Muscle layer of colon (tissue), 2 donors: ENCODE data around the gene YOD1.

Experiments
- H3K27ac ChIP-seq: one replicate; pipeline ENCODE4 v1.7.0; 2013; ENCODE audit warnings: low read depth, mild to moderate bottlenecking, low read length, moderate library complexity
- H3K27me3 ChIP-seq, 2 donors: one replicate each; pipeline ENCODE4 v1.7.0; 2013; ENCODE audit warnings: low read length in 2 of 2, mild to moderate bottlenecking in 2 of 2; ENCODE audit not compliant: insufficient read depth in 2 of 2, control insufficient read depth in 1 of 2
- H3K36me3 ChIP-seq: one replicate; pipeline ENCODE4 v1.7.0; 2013; ENCODE audit warnings: mild to moderate bottlenecking, low read length; ENCODE audit not compliant: insufficient read depth
- H3K4me1 ChIP-seq: one replicate; pipeline ENCODE4 v1.7.0; 2013; ENCODE audit warnings: mild to moderate bottlenecking, low read length; ENCODE audit not compliant: insufficient read depth
- H3K4me3 ChIP-seq, 2 donors: one replicate each; pipeline ENCODE4 v1.7.0; 2013; ENCODE audit warnings: low read length in 2 of 2, low read depth in 1 of 2, mild to moderate bottlenecking in 1 of 2, moderate library complexity in 1 of 2
- H3K9ac ChIP-seq: one replicate; pipeline ENCODE4 v1.7.0; 2013; ENCODE audit warnings: low read length
- H3K9me3 ChIP-seq: one replicate; pipeline ENCODE4 v1.7.0; 2013; ENCODE audit warnings: mild to moderate bottlenecking, low read length
- donor health status: abdominal sarcoma.
- donor health status: Adenocarcinoma of cecum.

YOD1 gene

DNA sequence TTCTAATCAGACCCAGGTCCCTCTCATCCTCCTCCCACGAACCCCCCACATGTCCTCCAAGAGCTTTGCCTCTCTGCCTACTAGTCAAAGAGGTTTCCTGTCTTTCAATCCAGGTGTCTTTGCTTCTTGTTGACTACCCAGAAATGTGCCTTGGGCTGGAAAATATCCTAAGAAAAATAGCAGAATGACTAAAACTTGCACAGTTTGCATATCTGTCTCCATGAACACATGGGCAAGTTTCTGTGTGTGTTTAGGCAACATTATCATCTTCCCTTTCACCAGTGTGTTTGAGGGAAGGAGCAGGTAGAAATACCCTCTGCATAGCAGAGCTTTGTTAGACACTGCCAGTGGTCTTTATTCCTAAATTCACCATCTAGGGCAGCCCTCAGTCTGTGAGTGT lies 20.0 kb downstream of the YOD1 start:
- H3K4me3 ChIP-seq = no peak overlapping the region
- no peak overlapping the region for H3K27ac ChIP-seq
- H3K9ac ChIP-seq = no peak overlapping the region

DNA sequence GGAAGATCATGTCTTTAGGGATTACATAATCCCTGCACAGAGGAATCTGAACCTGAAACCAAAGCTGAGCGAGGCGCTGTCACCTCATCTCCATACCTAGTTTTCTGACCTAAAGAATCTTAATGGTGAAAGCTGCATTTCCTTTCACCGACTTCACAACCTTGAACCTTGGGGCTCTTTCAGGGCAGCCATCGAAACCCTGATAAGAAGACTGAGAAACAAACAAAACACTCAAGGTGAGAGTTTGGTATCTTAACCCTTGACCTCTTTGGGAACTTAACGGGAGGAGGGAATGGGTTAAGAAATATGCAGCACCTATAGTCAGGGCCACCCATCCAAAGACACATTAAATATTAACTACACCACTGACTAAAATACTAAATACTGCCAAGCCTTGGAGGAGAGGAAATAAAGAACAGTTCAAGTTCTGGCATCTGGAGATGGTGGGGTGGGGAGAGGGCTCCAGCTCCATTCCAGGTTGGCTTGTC lies 20.4 kb downstream of the YOD1 start:
- no peak overlapping the region for H3K4me3 ChIP-seq
- no peaks in the 10 kb centered on the region for H3K9me3 ChIP-seq
- H3K27me3 ChIP-seq = peaks cover 5 to 9% of the 10 kb centered on the region in 2 donors
- no peak overlapping the region for H3K27ac ChIP-seq
- H3K4me1 ChIP-seq = peaks cover 7% of the 10 kb centered on the region
- no peak overlapping the region for H3K9ac ChIP-seq
- H3K36me3 ChIP-seq = no peaks in the 10 kb centered on the region

More for the DNA sequence above, 20.0 kb downstream of the YOD1 start:
- H3K27me3 ChIP-seq = peaks cover 5 to 9% of the 10 kb centered on the region in 2 donors
- H3K9me3 ChIP-seq = no peaks in the 10 kb centered on the region
- H3K4me1 ChIP-seq = peaks cover 3% of the 10 kb centered on the region
- no peaks in the 10 kb centered on the region for H3K36me3 ChIP-seq

DNA sequence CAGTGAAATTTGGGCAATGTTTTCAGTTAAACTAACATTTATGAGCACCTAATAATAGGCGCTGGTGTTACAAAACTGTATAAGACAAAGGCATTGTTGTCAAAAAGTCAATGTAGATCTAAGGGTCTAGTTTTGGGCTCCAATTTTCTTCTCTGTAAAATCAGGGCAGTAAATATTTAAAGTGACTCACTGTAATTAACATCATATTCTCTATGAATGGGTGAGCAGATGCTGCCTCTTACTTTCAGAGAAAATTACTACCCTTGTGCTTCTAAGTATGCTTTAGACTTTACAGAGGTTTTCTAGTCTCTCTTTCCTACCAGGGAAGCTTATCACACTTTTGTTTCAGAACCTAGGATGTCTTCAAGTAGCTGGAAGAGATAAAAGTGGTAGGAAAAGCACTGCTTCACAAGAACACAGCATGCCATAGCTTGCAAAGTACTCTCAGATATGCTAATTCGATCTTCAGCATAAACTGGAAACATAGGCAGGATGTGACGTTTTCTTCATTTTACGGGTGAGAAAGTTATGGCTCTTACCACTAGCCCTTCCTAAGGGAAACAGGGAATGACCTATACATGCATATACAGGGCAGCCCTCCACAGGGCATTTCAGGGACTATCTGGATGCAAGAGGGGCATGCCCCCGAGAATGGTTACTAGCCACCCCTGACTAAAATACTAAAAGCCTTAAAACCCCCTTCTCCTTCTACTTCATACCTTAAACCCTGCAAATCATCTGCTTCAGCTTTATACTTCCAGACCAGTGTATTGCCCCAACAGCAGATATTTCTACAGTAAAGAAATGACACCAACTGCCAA lies 21.1 kb downstream of the YOD1 start:
- peaks cover 5 to 9% of the 10 kb centered on the region in 2 donors for H3K27me3 ChIP-seq
- peaks cover 13% of the 10 kb centered on the region for H3K4me1 ChIP-seq
- no peaks in the 10 kb centered on the region for H3K36me3 ChIP-seq
- H3K4me3 ChIP-seq = no peak overlapping the region
- H3K27ac ChIP-seq = no peak overlapping the region
- no peaks in the 10 kb centered on the region for H3K9me3 ChIP-seq
- H3K9ac ChIP-seq = no peak overlapping the region

DNA sequence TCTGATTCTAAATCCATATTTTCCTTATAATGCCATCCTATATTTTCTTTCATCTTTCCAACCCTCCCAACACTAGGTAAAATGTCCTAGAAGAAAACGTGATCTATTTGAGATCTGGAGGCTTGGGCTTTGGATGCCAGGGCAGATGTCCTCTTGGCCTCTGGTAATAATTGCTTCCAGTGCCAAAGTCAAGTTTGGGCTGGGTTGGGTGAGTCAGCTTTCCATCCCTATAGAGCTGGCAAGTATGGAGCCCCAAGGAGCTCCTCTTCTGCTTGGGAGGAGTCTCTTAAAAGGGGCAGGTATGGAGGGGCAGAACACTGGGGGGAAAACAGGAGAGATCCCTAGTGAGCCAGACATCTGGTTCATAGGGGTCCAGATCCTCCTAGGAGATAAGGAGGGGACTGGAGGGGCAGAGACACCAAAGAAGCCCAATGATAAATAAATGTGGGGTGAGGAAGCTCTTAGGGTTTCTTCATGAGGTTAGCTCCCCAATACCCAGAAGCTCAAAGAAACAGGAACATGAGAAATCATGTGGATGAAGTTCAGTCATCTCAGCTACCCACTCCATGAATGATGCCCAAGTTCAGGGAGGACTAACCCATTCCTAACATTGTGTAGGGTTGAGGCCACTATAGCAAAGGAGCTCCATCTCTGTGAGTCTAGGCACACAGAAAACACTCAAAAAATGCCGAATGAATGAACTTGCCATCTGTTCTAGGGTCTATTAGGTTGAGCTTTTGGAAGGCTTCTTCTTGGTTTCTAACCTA lies 21.9 kb downstream of the YOD1 start:
- no peak overlapping the region for H3K4me3 ChIP-seq
- no peaks in the 10 kb centered on the region for H3K9me3 ChIP-seq
- H3K36me3 ChIP-seq = no peaks in the 10 kb centered on the region
- H3K27ac ChIP-seq = no peak overlapping the region
- H3K27me3 ChIP-seq = peaks cover 5 to 9% of the 10 kb centered on the region in 2 donors
- H3K4me1 ChIP-seq = peaks cover 13% of the 10 kb centered on the region
- H3K9ac ChIP-seq = no peak overlapping the region

DNA sequence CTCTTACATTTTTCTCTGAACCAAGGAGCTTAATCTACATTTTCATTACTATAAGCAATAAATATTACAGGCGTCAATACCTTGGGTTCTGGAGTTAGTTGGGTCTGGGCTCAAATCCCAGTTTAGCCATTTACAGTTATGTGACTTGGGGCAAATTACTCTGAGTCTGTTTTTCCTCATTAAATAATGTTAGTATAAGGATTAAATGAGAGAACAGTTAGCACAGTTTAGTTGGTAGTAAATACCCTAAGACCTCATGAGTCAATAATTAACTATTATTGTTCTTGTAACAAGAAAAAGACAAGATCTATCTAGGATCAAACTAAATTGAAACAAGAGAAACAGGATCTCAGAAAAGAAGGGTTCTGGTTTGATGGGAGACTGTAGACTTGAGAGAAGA lies 23.1 kb downstream of the YOD1 start:
- no peak overlapping the region for H3K27ac ChIP-seq
- no peak overlapping the region for H3K4me3 ChIP-seq
- no peak overlapping the region for H3K9ac ChIP-seq
- peaks cover 13% of the 10 kb centered on the region for H3K4me1 ChIP-seq
- peaks cover 5 to 9% of the 10 kb centered on the region in 2 donors for H3K27me3 ChIP-seq
- no peaks in the 10 kb centered on the region for H3K36me3 ChIP-seq
- H3K9me3 ChIP-seq = no peaks in the 10 kb centered on the region

DNA sequence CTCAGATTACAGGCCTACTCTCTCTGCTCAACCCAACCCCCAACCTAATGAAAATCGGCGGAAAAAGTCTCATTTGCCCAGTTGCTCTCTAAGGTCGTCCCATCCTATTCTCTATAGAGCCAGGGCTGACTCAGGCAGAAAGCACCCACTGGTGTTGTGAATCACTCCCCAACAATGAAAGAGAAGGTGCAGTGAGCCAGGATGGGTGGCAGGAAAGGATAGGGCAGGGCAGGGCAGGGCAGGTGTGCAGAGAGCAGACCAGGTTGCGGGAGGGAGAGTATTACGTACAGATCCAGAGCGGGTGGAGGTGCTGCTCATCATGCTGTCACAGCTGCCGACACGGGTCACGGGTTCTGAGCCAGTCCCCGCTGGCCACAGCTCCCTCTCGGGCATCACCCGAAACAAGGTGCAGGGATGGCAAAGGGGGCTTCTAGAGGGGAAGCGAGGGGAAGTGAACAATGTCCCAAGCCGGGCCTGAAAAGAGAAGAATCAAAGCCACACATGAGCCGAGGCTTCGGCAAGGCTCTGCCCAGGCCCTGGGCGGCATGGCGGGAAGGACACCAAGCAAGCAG lies 23.7 kb downstream of the YOD1 start:
- Histone ChIP-seq H3K9me3 (no peaks in the 10 kb centered on the region), H3K4me3 (no peak overlapping the region), H3K9ac (no peak overlapping the region), H3K27ac (no peak overlapping the region), H3K36me3 (no peaks in the 10 kb centered on the region), H3K27me3 (peaks cover 5 to 9% of the 10 kb centered on the region in 2 donors), H3K4me1 (peaks cover 13% of the 10 kb centered on the region)

DNA sequence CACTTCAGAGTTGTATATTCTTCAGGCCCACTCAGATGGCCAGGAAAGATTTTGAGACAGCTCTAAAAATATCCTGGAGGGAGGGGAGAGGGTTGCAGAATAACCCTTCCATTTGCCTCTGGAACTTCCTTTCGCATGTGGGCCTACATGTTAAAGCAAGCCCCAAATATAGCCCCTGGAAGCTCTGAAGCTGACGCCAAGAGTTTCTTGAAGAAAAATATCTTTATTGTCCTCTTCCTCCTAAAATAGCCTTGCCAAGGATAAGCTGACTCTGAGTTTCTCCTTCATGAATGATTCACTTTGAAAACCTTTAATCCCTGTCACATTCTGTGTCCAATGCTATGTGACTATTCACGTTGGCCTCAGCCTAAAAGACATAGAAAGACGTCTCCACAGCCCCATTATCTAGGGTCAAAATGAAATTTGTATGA lies 24.9 kb downstream of the YOD1 start:
- H3K36me3 ChIP-seq = no peaks in the 10 kb centered on the region
- no peak overlapping the region for H3K4me3 ChIP-seq
- H3K27me3 ChIP-seq = peaks cover 1 to 9% of the 10 kb centered on the region in 2 donors
- H3K4me1 ChIP-seq = peaks cover 13% of the 10 kb centered on the region
- no peaks in the 10 kb centered on the region for H3K9me3 ChIP-seq
- H3K27ac ChIP-seq = no peak overlapping the region
- no peak overlapping the region for H3K9ac ChIP-seq

DNA sequence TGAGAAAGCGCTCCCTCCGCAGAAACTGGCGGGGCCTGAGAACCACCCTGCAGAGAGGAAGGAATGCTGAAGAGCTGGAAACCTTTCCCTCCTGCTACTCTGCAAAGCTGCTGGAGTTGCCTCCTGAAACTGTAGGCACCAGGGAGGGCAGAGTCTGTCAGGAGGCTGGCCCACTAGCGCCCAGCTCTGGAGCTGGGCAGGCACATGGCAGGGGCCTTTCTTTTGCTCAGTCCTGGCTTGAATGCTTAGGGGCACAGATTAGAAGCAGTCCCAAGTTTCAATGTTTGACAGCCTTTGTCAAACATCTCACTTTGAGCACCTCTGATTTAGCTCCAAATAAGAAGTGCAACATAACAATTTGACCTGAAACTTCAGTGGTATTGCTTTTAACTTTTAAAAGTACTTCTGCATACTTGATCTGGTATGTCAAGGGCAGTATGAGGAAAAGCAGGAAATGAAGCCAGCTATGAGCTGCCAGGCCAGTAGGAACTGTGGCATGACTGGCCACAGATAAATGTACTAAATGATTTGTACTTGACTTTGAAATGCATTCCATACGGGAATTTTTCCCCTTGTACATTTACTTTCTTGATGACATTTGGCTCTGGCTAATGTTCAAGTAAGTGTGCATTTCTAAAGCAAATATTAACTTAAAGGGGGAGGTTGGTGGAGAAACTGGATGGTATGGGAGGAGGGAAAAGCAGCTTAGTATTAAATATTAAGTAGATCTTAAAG lies 25.7 kb downstream of the YOD1 start:
- Histone ChIP-seq H3K9ac (no peak overlapping the region), H3K27me3 (peaks cover 0 to 3% of the 10 kb centered on the region in 2 donors), H3K4me1 (peaks cover 13% of the 10 kb centered on the region), H3K36me3 (no peaks in the 10 kb centered on the region), H3K9me3 (no peaks in the 10 kb centered on the region), H3K4me3 (no peak overlapping the region), H3K27ac (no peak overlapping the region)

DNA sequence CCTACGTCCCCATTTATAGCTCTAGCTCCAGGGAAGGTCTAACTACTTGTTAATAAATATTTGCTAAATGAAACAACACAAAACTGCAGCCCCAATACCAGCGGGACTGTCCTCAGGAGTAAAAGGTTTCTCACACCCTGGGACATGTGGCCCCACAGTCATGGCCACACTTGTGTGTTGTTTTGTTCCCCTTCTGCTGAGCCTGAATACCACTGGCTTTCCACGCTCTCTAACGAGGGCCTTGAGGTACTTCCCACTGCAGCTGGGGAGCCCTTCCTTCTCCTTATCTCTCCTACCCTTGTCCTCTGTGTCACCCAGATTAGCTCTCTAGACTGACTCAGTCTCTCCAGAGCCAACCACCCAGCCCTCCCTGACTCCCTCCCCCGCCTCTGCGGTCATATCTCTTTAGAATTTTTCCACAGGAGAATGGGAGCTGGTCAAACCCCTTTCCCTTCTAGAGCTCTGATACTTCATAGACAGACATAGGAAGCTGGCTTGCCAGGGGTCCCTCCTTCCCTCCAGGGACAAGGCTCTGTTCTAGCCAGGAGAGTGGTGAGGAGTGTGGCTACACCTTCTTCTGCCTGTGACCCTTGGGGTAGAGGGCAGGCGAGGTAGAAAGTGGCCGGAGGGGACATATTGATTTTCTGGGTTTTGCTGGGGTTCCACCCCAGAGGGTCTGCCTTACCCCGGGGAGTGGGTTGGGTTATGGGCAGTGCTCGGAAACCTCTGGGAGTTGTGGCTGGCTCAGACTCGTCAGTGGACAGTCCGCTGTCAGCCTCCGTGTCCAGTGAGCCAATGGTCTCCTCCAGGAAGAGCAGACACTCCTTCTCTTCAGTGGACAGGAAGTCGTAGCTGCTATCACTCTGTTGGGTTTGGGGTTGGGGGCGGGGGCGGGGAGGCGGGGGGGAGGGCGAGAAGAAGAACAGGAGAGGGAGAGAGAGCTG lies 26.5 kb downstream of the YOD1 start:
- H3K27ac ChIP-seq = no peak overlapping the region
- no peak overlapping the region for H3K9ac ChIP-seq
- no peaks in the 10 kb centered on the region for H3K27me3 ChIP-seq
- no peak overlapping the region for H3K4me3 ChIP-seq
- H3K4me1 ChIP-seq = peaks cover 13% of the 10 kb centered on the region
- H3K36me3 ChIP-seq = no peaks in the 10 kb centered on the region
- H3K9me3 ChIP-seq = no peaks in the 10 kb centered on the region

DNA sequence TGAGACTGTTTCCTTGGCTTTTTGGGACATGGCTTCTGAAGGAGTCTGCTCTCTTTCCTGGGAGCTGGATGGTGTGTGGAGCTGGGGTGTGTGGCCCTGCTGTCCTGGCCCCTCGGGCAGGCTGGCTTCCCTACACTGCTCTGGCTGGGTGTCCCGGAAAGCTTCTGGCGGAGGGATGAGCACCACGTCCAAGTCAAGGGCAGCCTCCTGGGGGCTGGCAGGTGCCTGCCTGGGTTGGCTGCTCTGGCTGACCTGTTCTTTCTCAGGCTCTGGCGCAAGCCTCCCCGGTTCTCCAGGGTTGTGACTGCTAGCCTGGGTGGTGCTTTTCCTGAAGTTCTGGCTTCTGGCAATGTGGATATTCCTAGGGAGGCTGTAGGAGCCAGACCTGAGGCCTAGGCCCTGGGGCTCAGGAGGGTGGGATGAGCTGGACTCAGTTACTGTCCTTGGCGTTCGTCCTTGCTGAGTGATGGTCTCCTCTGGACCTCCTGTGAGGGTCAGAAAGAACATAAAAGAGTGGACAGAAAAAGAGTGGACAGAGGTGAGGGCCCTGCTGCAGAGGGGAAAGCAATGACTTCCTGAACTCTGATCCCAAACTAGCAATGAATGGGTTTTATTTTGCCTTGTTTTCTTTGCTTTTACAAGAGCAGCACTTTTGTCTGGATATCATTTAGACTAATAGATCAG lies 27.9 kb downstream of the YOD1 start:
- no peak overlapping the region for H3K9ac ChIP-seq
- no peak overlapping the region for H3K27ac ChIP-seq
- H3K27me3 ChIP-seq = no peaks in the 10 kb centered on the region
- peaks cover 13% of the 10 kb centered on the region for H3K4me1 ChIP-seq
- H3K36me3 ChIP-seq = no peaks in the 10 kb centered on the region
- H3K4me3 ChIP-seq = no peak overlapping the region
- H3K9me3 ChIP-seq = no peaks in the 10 kb centered on the region
